Prostate gland (tissue), 2 donors: Measurements from ENCODE around the gene SF3A2.

Experiments used
- POLR2AphosphoS5 ChIP-seq: sonication (generic); formaldehyde crosslinking; IDR thresholded peaks from one replicate; pipeline ENCODE4 v1.6.1; 2017; ENCODE audit warnings: antibody characterized with exemption
- TF ChIP-seq, protein P1 (sequence below), 4 experiments: fragments of 200-600 bp in 2 of 4; fragments of 450-650 bp in 2 of 4; sonication (generic) in 2 of 4; IDR thresholded peaks; 1 replicate in 3 of 4; 2 replicates in 1 of 4; pipeline ENCODE4 v1.5.1; 2016 to 2019; ENCODE audit warnings: antibody characterized with exemption in 4 of 4, mild to moderate bottlenecking in 2 of 4, moderate library complexity in 2 of 4

DNA sequence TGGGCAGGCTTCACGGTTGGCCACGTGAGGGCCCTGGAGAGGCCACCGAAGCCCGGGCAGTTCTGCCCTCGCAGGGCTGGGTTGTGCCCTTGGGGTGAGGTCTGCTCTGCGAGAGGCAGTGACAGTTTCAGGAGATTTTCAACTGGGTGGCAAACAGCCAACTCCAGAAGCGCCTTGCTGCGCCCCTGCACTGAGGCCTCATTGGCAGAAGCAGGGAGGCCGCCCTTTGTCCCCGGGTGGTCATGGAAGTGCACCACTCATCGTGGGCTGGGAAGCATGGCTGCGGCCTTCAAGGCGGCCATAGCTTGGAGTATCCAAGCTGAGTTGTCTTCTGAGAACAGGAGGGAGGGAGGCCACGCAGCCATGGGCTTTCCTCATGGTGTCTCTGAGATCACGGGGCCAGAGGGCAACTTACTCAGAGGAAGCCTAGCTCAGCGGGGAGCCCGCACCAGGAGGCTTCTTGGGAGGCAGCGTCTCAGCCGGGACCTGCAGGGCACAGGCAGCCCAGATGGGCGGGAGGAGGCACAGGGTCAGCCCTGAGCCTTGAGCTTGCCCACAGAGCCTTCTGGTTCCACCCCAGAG, 15.3 kb upstream of the SF3A2 start:
- TF ChIP-seq, protein P1, sequence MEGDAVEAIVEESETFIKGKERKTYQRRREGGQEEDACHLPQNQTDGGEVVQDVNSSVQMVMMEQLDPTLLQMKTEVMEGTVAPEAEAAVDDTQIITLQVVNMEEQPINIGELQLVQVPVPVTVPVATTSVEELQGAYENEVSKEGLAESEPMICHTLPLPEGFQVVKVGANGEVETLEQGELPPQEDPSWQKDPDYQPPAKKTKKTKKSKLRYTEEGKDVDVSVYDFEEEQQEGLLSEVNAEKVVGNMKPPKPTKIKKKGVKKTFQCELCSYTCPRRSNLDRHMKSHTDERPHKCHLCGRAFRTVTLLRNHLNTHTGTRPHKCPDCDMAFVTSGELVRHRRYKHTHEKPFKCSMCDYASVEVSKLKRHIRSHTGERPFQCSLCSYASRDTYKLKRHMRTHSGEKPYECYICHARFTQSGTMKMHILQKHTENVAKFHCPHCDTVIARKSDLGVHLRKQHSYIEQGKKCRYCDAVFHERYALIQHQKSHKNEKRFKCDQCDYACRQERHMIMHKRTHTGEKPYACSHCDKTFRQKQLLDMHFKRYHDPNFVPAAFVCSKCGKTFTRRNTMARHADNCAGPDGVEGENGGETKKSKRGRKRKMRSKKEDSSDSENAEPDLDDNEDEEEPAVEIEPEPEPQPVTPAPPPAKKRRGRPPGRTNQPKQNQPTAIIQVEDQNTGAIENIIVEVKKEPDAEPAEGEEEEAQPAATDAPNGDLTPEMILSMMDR (IDR thresholded peaks at IDR 0.05) = no peak
- no peak for TF ChIP-seq POLR2AphosphoS5
